Naive thymus-derived CD4-positive, alpha-beta T cell (primary cell): ENCODE measurements around the gene RASGRF1. TPM values are rescaled to one million over a fixed set of nuclear protein-coding genes. Genes with fewer than 3 reads are reported as not detected.

ENCODE experiments used
- ATAC-seq: fragments of 150-1000 bp; cut with Tn5 transposase; 2 replicates; pipeline ENCODE4 v1.10.0; 2021; ENCODE audit warnings: mild to moderate bottlenecking, moderate library complexity
- CTCF ChIA-PET: fragments of 350-600 bp; sonication (Branson Sonifier 250); formaldehyde crosslinking; loops from one replicate; lab custom pipeline; 2021; ENCODE audit warnings: antibody characterized with exemption; lab: Charles Lee
- POLR2A ChIA-PET: fragments of 350-600 bp; sonication (Branson Sonifier 250); formaldehyde crosslinking; loops from one replicate; lab custom pipeline; 2021; ENCODE audit warnings: antibody characterized with exemption, inconsistent platforms; lab: Charles Lee
- DNase-seq, 9 donors: peaks; one replicate each; pipeline versions ENCODE4 v3.0.0 to v3.0.0-alpha.2; 2020 to 2022; ENCODE audit warnings: mixed read lengths in 1 of 9
- H3K27ac ChIP-seq: one replicate; pipeline ENCODE4 v1.7.0; 2013; ENCODE audit warnings: mild to moderate bottlenecking, low read depth, low read length, moderate library complexity
- H3K27me3 ChIP-seq, 2 donors: one replicate each; pipeline ENCODE4 v1.7.0; 2013; ENCODE audit warnings: low read length in 2 of 2, mild to moderate bottlenecking in 2 of 2, moderate library complexity in 2 of 2; ENCODE audit not compliant: control insufficient read depth in 2 of 2, insufficient read depth in 2 of 2
- H3K36me3 ChIP-seq, 3 experiments: 1 replicate in 2 of 3; 2 replicates in 1 of 3; pipeline ENCODE4 v1.7.0; 2013; ENCODE audit warnings: low read length in 3 of 3, mild to moderate bottlenecking in 3 of 3, moderate library complexity in 1 of 3; ENCODE audit not compliant: insufficient read depth in 3 of 3, control insufficient read depth in 2 of 3
- H3K4me1 ChIP-seq, 2 donors: one replicate each; pipeline ENCODE4 v1.7.0; 2013; ENCODE audit warnings: low read length in 2 of 2, mild to moderate bottlenecking in 2 of 2, moderate library complexity in 1 of 2; ENCODE audit not compliant: control insufficient read depth in 2 of 2, insufficient read depth in 2 of 2
- H3K4me3 ChIP-seq: 2 replicates; pipeline ENCODE4 v1.7.0; 2013; ENCODE audit warnings: mild to moderate bottlenecking, low read length
- H3K9me3 ChIP-seq, 3 experiments: 1 replicate in 2 of 3; 2 replicates in 1 of 3; pipeline ENCODE4 v1.7.0; 2013; ENCODE audit warnings: low read length in 3 of 3; ENCODE audit not compliant: control insufficient read depth in 2 of 3
- H3K27ac Mint-ChIP-seq, 9 donors: one replicate each; pipeline ENCODE4 v1.8.0; 2020 to 2022; ENCODE audit warnings: mixed read lengths in 9 of 9, mild to moderate bottlenecking in 8 of 9, moderate library complexity in 5 of 9, inconsistent platforms in 2 of 9
- H3K27me3 Mint-ChIP-seq, 5 donors: one replicate each; pipeline ENCODE4 v1.8.0; 2021 to 2022; ENCODE audit warnings: mixed read lengths in 5 of 5, mild to moderate bottlenecking in 1 of 5
- H3K36me3 Mint-ChIP-seq, 5 donors: one replicate each; pipeline ENCODE4 v1.8.0; 2020 to 2022; ENCODE audit warnings: mixed read lengths in 5 of 5, mild to moderate bottlenecking in 3 of 5, inconsistent platforms in 1 of 5
- H3K4me1 Mint-ChIP-seq, 7 donors: one replicate each; pipeline ENCODE4 v1.8.0; 2020 to 2022; ENCODE audit warnings: mixed read lengths in 7 of 7, mild to moderate bottlenecking in 3 of 7, inconsistent platforms in 1 of 7
- H3K4me3 Mint-ChIP-seq, 10 donors: one replicate each; pipeline ENCODE4 v1.8.0; 2020 to 2022; ENCODE audit warnings: mild to moderate bottlenecking in 10 of 10, mixed read lengths in 10 of 10, moderate library complexity in 6 of 10, inconsistent platforms in 2 of 10
- H3K9me3 Mint-ChIP-seq, 11 donors: one replicate each; pipeline ENCODE4 v1.8.0; 2020 to 2022; ENCODE audit warnings: mixed read lengths in 11 of 11, mild to moderate bottlenecking in 4 of 11, inconsistent platforms in 1 of 11, moderate library complexity in 1 of 11
- intact Hi-C, 2 donors: fragments of 100-400 bp; cut with micrococcal nuclease; formaldehyde crosslinking; loops; one replicate each; pipeline ENCODE4 v1.15.1; 2023
- polyA plus RNA-seq, 2 donors: library from polyadenylated mRNA; unstranded; fragments of 300-500 nt; fragmentation: Illumina TruSeq; gene quantifications; one replicate each; pipeline ENCODE4 v1.2.3, GENCODE V29; 2021
- total RNA-seq, 6 experiments: library from RNA in 5 of 6; stranded (reverse) in 5 of 6; gene quantifications; 1 replicate in 5 of 6; 2 replicates in 1 of 6; pipeline ENCODE4 v1.2.3 and lab custom pipeline; 2021 to 2026

The RASGRF1 gene
- total and polyA plus RNA-seq, 7 experiments from 2014 or later, result 0.07 to 0.10 TPM; not detected in 5

- H3K27ac Mint-ChIP-seq, result no peak overlapping the region
- POLR2A ChIA-PET, result no interaction called here
- H3K36me3 Mint-ChIP-seq, result peaks cover 4 to 13% (median 12%) of the 10 kb centered on the region in 5 donors
These were observed 174.5 kb downstream of the RASGRF1 start for GRCh38 chr15:78916088-78916487.

GRCh38 chr15:78915341-78916087 lies 175.1 kb downstream of the RASGRF1 start:
- H3K4me1 Mint-ChIP-seq, result peaks cover under 1 to 30% (median 5%) of the 10 kb centered on the region in 7 donors
- Histone ChIP-seq H3K36me3 (peaks cover 0 to 59% (median 3%) of the 10 kb centered on the region in 3 experiments), H3K27ac (no peak overlapping the region), H3K9me3 (no peaks in the 10 kb centered on the region), H3K4me1 (no peaks in the 10 kb centered on the region), H3K27me3 (no peaks in the 10 kb centered on the region), H3K4me3 (no peak overlapping the region)
- peaks cover 4 to 13% (median 11%) of the 10 kb centered on the region in 5 donors for H3K36me3 Mint-ChIP-seq
- peak overlapping the region in 2 of 9 donors; percentile 25 to 29 for H3K27ac Mint-ChIP-seq
- ChIA-PET CTCF (no interaction called here), POLR2A (no interaction called here)
- H3K27me3 Mint-ChIP-seq, result no peaks in the 10 kb centered on the region
- H3K9me3 Mint-ChIP-seq, result peaks cover 0 to 1% (median 0%) of the 10 kb centered on the region in 11 donors
- peak; percentile 85 for ATAC-seq
- no peak overlapping the region for H3K4me3 Mint-ChIP-seq
- DNase-seq, result no peak
- intact Hi-C loops, result no loop called here

More at GRCh38 chr15:78916088-78916487, 174.5 kb downstream of the RASGRF1 start:
- Histone ChIP-seq H3K4me1 (no peaks in the 10 kb centered on the region), H3K4me3 (no peak overlapping the region), H3K36me3 (peaks cover 2 to 55% (median 3%) of the 10 kb centered on the region in 3 experiments), H3K27me3 (no peaks in the 10 kb centered on the region), H3K27ac (no peak overlapping the region), H3K9me3 (no peaks in the 10 kb centered on the region)
- peaks cover 0 to 25% (median 5%) of the 10 kb centered on the region in 7 donors for H3K4me1 Mint-ChIP-seq
- DNase-seq (no peak), ATAC-seq (no peak)
- CTCF ChIA-PET, result no interaction called here
- H3K27me3 Mint-ChIP-seq, result no peaks in the 10 kb centered on the region
- intact Hi-C loops, result no loop called here
- peaks cover 0 to 1% (median 0%) of the 10 kb centered on the region in 11 donors for H3K9me3 Mint-ChIP-seq
- H3K4me3 Mint-ChIP-seq, result no peak overlapping the region

- H3K27ac ChIP-seq, result no peak overlapping the region
- ATAC-seq (no peak), DNase-seq (no peak)
- H3K9me3 ChIP-seq, result no peaks in the 10 kb centered on the region
- intact Hi-C loops, result loop anchor here in 1 of 2 donors (5.0 kb wide), 1 partner anchor 108 kb away; no protein-coding TSS in a partner anchor
- no peak overlapping the region for H3K4me3 ChIP-seq
- peaks cover 0 to 62% (median 3%) of the 10 kb centered on the region in 3 experiments for H3K36me3 ChIP-seq
- no peaks in the 10 kb centered on the region for H3K4me1 ChIP-seq
- no peak overlapping the region for H3K4me3 Mint-ChIP-seq
- ChIA-PET POLR2A (no interaction called here), CTCF (no interaction called here)
- peak overlapping the region in 4 of 9 donors; percentile 3 to 78 (median 37) for H3K27ac Mint-ChIP-seq
- no peaks in the 10 kb centered on the region for H3K27me3 ChIP-seq
- H3K4me1 Mint-ChIP-seq, result peaks cover 5 to 42% (median 14%) of the 10 kb centered on the region in 7 donors
- H3K27me3 Mint-ChIP-seq, result no peaks in the 10 kb centered on the region
- H3K36me3 Mint-ChIP-seq, result peaks cover 4 to 21% (median 16%) of the 10 kb centered on the region in 5 donors
- H3K9me3 Mint-ChIP-seq, result peaks cover 0 to 2% (median 0%) of the 10 kb centered on the region in 11 donors
These were observed 176.4 kb downstream of the RASGRF1 start for GRCh38 chr15:78914027-78914764.

- H3K27me3 ChIP-seq, result no peaks in the 10 kb centered on the region
- Mint-ChIP-seq H3K4me3 (no peak overlapping the region), H3K27ac (peak overlapping the region in 1 of 9 donors; percentile 59), H3K4me1 (peaks cover 5 to 47% (median 19%) of the 10 kb centered on the region in 7 donors), H3K27me3 (no peaks in the 10 kb centered on the region), H3K9me3 (peaks cover 0 to 2% (median 0%) of the 10 kb centered on the region in 11 donors), H3K36me3 (peaks cover 8 to 28% (median 16%) of the 10 kb centered on the region in 5 donors)
- ATAC-seq (no peak), DNase-seq (no peak)
- no peak overlapping the region for H3K4me3 ChIP-seq
- intact Hi-C loops, result loop anchor here in 1 of 2 donors (5.0 kb wide), 1 partner anchor 109 kb away; no protein-coding TSS in a partner anchor
- H3K4me1 ChIP-seq, result no peaks in the 10 kb centered on the region
- H3K27ac ChIP-seq, result no peak overlapping the region
- POLR2A ChIA-PET, result no interaction called here
- no peaks in the 10 kb centered on the region for H3K9me3 ChIP-seq
- H3K36me3 ChIP-seq, result peaks cover 0 to 56% (median 3%) of the 10 kb centered on the region in 3 experiments
- CTCF ChIA-PET, result interaction anchor here (1.3 kb wide), 1 partner anchor 272 kb away, joined by 3 read pairs; no protein-coding TSS in a partner anchor
These were observed 177.6 kb downstream of the RASGRF1 start for GRCh38 chr15:78913012-78913411.

GRCh38 chr15:78912316-78912715 lies 178.3 kb downstream of the RASGRF1 start:
- H3K9me3 Mint-ChIP-seq, result peaks cover 0 to 2% (median 0%) of the 10 kb centered on the region in 11 donors
- POLR2A ChIA-PET, result no interaction called here
- peak overlapping the region in 3 of 9 donors; percentile 6 to 59 (median 43) for H3K27ac Mint-ChIP-seq
- DNase-seq (no peak), ATAC-seq (no peak)
- no peaks in the 10 kb centered on the region for H3K27me3 Mint-ChIP-seq
- Histone ChIP-seq H3K4me3 (no peak overlapping the region), H3K4me1 (no peaks in the 10 kb centered on the region), H3K27me3 (no peaks in the 10 kb centered on the region), H3K9me3 (no peaks in the 10 kb centered on the region), H3K36me3 (peaks cover 0 to 55% (median 2%) of the 10 kb centered on the region in 3 experiments), H3K27ac (no peak overlapping the region)
- no peak overlapping the region for H3K4me3 Mint-ChIP-seq
- intact Hi-C loops, result loop anchor here in 1 of 2 donors (5.0 kb wide), 1 partner anchor 110 kb away; no protein-coding TSS in a partner anchor
- peaks cover 5 to 47% (median 21%) of the 10 kb centered on the region in 7 donors for H3K4me1 Mint-ChIP-seq
- CTCF ChIA-PET, result interaction anchor here (1.3 kb wide), 1 partner anchor 273 kb away, joined by 3 read pairs; no protein-coding TSS in a partner anchor
- H3K36me3 Mint-ChIP-seq, result peaks cover 11 to 30% (median 18%) of the 10 kb centered on the region in 5 donors

GRCh38 chr15:78910271-78910670 lies 180.3 kb downstream of the RASGRF1 start:
- Mint-ChIP-seq H3K36me3 (peaks cover 17 to 44% (median 27%) of the 10 kb centered on the region in 5 donors), H3K4me1 (peaks cover 5 to 43% (median 24%) of the 10 kb centered on the region in 7 donors), H3K4me3 (no peak overlapping the region), H3K27me3 (no peaks in the 10 kb centered on the region), H3K9me3 (peaks cover 0 to 2% (median 0%) of the 10 kb centered on the region in 11 donors), H3K27ac (peak overlapping the region in 5 of 9 donors; percentile 3 to 68 (median 25))
- no peak overlapping the region for H3K4me3 ChIP-seq
- ATAC-seq (no peak), DNase-seq (no peak)
- H3K36me3 ChIP-seq, result peaks cover 9 to 64% (median 10%) of the 10 kb centered on the region in 3 experiments
- H3K9me3 ChIP-seq, result no peaks in the 10 kb centered on the region
- CTCF ChIA-PET, result interaction anchor here (1.1 kb wide), 1 partner anchor 274 kb away, joined by 3 read pairs; no protein-coding TSS in a partner anchor
- no peaks in the 10 kb centered on the region for H3K27me3 ChIP-seq
- H3K4me1 ChIP-seq, result no peaks in the 10 kb centered on the region
- H3K27ac ChIP-seq, result no peak overlapping the region
- intact Hi-C loops, result loop anchor here in 1 of 2 donors (5.0 kb wide), 1 partner anchor 112 kb away; no protein-coding TSS in a partner anchor
- POLR2A ChIA-PET, result no interaction called here
